ENCODE measurements around the gene MEF2A.
"Not testable (repeated sequence)": the region's sequence is repeated elsewhere in the genome, so short reads cannot be mapped to it uniquely, and the experiment has no call there.

The MEF2A gene

GRCh38 chr15:99645543-99645935 is 79.8 kb downstream of the MEF2A start:
- DNase-seq (ENCODE audit: low read depth in 2 of 2, low spot score in 1 of 2) = no peak

DNA sequence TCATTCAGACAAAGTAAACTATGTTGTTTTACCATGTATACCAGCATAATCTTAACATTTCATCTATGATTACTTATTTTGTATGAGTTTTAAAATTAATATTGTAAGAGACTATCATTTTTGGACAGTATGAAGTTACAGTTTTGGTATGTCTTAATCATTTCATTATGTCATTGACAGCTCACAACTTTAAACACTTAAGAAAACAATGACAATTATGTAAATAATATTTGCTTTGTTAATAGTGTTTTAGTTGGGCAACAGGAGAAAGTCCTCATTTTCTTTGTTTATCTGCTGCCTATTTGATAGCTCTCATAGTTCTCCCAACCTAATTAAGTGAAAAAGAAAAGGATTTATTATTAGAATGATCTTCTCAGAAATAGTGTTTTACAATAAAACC is 80.2 kb downstream of the MEF2A start:
- no peak for DNase-seq (ENCODE audit: low read depth in 2 of 2, low spot score in 1 of 2)

GRCh38 chr15:99651023-99651807 is 85.4 kb downstream of the MEF2A start:
- no peak for DNase-seq (ENCODE audit: low read depth in 2 of 2, low spot score in 1 of 2)

GRCh38 chr15:99656205-99656604 is 90.4 kb downstream of the MEF2A start:
- no peak for DNase-seq (ENCODE audit: low read depth in 2 of 2, low spot score in 1 of 2)

- DNase-seq (ENCODE audit: low read depth in 2 of 2, low spot score in 1 of 2) = no peak
Observed at GRCh38 chr15:99657996-99658395, 92.2 kb downstream of the MEF2A start.

DNA sequence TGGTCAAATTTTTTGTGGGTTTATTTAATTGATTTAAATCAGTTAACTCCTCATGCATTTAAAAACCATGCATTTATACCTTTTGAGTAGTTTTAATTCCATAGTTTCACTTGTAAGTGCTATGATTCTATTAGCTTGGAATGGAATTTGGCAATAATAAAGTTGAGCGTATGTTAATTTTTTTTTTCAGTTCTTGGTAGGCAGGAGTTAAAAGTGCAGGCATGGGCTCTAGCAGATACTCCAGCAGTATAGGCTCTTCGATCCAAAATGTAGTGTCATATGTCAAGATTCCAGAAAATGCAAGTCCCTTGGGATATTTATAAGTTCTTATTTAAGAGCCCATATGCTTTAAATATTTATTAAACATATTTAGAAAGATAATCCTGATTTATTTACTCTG is 97.1 kb downstream of the MEF2A start:
- no peak for DNase-seq (ENCODE audit: low read depth in 2 of 2, low spot score in 1 of 2)

GRCh38 chr15:99666073-99666472 is 100.3 kb downstream of the MEF2A start:
- DNase-seq (ENCODE audit: low read depth in 2 of 2, low spot score in 1 of 2) = not testable (repeated sequence)

- DNase-seq (ENCODE audit: low read depth in 2 of 2, low spot score in 1 of 2) = no peak
Observed at GRCh38 chr15:99668533-99669182, 102.9 kb downstream of the MEF2A start.

DNA sequence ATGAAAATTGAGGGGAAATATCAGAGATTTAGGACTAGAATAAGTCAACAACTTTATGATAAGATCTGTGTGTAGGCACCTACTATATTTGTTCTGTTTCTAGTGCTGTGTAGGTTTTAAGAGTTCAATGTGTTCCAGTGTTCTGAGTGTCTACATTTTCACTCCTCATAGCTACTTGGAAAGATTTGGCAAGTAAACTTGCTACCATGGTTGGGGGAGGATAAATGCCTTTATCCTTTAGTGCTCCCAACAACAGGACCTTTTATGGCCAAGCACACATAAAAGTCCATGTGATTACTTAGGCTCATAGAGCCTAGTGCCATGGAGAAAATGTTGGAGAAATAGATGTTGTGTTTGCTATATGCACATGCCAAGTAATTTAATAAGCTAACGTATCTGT is 103.5 kb downstream of the MEF2A start:
- no peak for DNase-seq (ENCODE audit: low read depth in 2 of 2, low spot score in 1 of 2)

- no peak for DNase-seq (ENCODE audit: low read depth in 2 of 2, low spot score in 1 of 2)
Observed at GRCh38 chr15:99671926-99672635, 106.3 kb downstream of the MEF2A start.

DNA sequence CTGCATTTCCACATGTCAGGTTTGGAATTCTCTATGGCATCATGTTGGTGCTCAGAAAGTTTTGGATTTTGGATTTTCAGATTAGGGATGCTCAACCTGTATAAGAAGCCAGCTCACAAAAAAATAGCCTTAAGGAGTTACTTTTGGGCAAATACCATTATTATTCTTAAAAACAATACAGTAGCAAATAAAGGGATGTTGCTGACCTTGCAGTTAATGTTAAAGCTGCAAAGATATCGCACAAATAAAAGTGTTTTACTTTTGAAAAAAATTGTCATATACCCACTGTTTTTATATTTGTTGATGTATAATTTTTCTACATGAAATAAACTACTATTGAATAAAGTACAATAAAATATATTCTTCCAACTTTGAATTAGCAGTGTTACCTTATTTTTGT is 107.3 kb downstream of the MEF2A start:
- DNase-seq (ENCODE audit: low read depth in 2 of 2, low spot score in 1 of 2) = no peak

DNA sequence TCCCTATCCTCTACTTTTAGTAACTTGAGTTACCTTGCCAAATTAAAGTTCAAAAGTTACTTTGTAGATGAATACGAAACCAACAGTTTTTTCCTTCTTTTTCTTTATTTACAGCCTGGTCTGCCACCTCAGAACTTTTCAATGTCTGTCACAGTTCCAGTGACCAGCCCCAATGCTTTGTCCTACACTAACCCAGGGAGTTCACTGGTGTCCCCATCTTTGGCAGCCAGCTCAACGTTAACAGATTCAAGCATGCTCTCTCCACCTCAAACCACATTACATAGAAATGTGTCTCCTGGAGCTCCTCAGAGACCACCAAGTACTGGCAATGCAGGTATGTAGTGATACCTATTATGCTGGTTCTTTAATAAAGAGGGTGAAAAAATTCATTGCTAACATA is 108.5 kb downstream of the MEF2A start:
- DNase-seq (ENCODE audit: low read depth in 2 of 2, low spot score in 1 of 2) = no peak

DNA sequence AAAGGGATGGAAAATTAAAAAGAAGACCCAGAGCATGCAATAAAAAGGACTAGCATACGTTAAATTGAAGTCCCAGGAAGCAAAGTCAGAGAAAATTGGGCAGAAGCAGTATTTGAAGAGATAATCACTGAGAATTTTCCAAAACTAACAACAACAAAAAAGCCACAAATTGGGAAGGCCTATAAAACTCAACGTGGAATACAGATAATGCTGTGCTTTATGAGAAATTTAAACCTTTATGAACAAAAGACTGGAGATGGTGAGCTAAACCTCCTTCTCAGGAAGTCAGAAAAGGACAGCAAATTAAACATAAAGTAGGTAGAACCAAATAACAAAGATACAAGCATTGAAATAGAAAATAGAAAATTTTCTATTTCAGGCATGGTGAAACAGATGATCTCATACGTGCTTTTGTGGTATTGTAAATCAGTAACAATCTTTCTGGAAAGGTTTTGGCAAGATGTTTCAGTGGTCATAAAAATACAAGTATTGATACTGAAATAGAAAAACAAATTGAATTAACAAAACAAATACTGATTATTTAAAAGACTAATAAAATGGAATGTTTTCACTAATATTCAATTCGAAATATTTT is 111.9 kb downstream of the MEF2A start:
- DNase-seq (ENCODE audit: low read depth in 2 of 2, low spot score in 1 of 2) = no peak

DNA sequence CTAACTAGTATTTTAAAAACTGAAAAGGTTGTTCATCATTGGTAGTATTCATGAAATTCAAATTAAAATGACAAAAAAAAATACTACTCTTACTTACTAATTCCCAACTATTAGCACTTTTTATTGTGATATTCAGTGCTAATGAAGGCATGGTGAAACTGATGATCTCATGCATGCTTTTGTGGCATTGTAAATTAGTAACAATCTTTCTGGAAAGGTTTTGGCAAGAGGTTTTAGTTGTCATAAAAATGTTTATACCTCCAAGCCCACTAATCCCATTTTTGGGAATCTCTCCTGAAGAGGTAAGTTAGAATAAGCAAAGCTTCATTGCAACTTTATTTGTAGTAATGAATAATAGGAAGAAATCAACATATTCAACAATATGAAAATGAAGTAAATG is 114.5 kb downstream of the MEF2A start:
- DNase-seq (ENCODE audit: low read depth in 2 of 2, low spot score in 1 of 2) = no peak

GRCh38 chr15:99681990-99682389 is 116.2 kb downstream of the MEF2A start:
- DNase-seq (ENCODE audit: low read depth in 2 of 2, low spot score in 1 of 2) = no peak

DNA sequence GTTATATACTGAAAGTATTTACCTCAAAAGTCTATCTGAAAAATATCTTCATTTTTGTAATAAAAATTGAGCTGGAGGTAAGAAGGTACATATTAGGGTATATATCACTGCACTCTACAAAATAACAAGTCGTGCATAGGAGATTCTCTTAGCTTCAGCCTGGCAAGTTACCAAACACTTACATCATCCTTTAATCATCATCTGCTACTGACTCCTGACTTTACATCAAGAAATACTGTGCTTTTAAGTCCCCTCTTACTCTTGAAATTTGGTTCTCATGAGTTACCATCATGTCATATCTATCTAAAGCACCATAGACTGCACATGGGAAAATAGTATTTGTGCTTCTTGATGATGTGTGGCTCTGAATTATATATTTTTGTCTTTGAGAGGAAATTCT is 116.7 kb downstream of the MEF2A start:
- no peak for DNase-seq (ENCODE audit: low read depth in 2 of 2, low spot score in 1 of 2)

- no peak for DNase-seq (ENCODE audit: low read depth in 2 of 2, low spot score in 1 of 2)
Observed at GRCh38 chr15:99683000-99683670, 117.4 kb downstream of the MEF2A start.

GRCh38 chr15:99686290-99686689 is 120.5 kb downstream of the MEF2A start:
- no peak for DNase-seq (ENCODE audit: low read depth in 2 of 2, low spot score in 1 of 2)

DNA sequence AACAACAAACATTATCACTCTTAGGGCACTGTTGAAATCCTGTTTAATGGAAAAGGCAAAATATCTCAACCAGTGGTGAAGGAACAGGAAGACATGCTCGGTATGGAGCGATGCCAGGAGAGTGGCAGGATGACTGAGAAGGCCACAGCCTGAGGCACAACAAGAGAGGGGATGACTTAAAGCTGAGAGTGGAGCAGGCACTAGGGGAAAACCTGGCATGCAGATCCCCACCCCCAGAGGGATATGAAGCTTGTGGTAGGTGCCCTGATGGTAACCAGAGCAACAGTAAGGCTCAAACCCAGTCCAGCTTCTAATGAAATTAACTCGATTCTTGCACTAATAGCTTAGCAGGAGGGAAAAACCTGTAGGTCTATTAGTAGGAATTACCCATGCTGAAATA is 127.0 kb downstream of the MEF2A start:
- no peak for DNase-seq (ENCODE audit: low read depth in 2 of 2, low spot score in 1 of 2)

DNA sequence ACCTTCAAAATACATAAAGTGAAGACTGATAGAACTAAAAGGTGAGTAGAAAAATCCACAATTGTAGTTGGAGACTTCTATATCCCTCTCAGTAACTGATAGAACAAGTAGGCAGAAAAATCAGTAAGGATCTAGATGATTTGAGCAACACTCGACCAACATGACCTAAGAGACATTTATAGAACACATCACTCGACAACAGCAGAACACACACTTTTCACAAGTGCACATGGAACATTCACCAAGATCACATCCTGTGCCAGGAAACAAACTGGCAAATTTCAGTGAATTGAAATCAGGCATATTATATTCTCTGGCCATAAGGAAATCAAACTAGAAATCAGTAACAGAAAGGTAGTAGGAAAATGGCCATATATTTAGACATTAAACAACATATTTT is 130.3 kb downstream of the MEF2A start:
- no peak for DNase-seq (ENCODE audit: low read depth in 2 of 2, low spot score in 1 of 2)

DNA sequence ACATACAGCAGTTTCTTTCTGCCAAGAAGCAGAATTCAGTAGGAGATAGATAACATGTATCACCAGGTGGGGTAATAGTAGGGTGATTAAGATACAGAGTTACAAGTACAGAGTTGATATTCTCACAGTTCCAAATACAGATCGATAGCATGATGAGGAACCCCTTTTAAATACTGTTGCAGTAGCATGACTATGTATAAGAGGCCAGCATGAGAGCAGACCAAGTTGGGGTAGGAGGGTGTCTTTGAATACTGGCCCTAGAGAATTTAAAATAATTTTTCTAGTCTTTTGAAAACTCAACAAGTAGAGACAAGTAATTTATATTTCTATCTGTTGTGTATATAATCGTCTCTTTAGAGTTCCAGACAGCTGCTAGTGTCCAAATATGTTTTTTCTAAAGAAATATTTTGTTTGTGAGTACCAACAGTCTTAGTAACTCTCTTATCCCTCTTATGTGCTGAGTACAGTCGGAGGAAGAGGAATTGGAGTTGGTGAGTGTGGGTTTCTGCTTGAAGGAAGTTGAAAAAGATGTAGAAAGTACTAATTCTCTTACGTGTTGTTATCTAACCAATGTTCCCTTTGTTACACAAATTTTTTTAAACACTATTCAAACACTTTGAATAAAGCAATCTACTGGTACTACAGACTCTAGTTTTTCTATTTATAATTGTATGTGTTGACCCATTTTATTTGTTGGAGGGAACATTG is 137.3 kb downstream of the MEF2A start:
- DNase-seq (ENCODE audit: low read depth in 2 of 2, low spot score in 1 of 2) = no peak
